ENCODE results near the gene SFMBT1.

- TF ChIP-seq MAFK (IDR thresholded peaks at IDR 0.05; ENCODE audit: low read depth, low read length) (no peak), CTCF (IDR thresholded peaks at IDR 0.05; ENCODE audit: control extremely low read depth in 1 of 3, insufficient read depth in 1 of 3, low read depth in 1 of 3, low read length in 3 of 3) (no peak), MAX (IDR thresholded peaks at IDR 0.05) (no peak), EZH2 (IDR thresholded peaks at IDR 0.05; ENCODE audit: low read depth, low read length, severe bottlenecking) (no peak)
Measured at GRCh38 chr3:53085476-53085875, 39.6 kb upstream of the SFMBT1 start.
